ENCODE measurements around the gene ELMOD3.
"Not testable (repeated sequence)": the region's sequence is repeated elsewhere in the genome, so short reads cannot be mapped to it uniquely, and the experiment has no call there.

ELMOD3 gene

DNA sequence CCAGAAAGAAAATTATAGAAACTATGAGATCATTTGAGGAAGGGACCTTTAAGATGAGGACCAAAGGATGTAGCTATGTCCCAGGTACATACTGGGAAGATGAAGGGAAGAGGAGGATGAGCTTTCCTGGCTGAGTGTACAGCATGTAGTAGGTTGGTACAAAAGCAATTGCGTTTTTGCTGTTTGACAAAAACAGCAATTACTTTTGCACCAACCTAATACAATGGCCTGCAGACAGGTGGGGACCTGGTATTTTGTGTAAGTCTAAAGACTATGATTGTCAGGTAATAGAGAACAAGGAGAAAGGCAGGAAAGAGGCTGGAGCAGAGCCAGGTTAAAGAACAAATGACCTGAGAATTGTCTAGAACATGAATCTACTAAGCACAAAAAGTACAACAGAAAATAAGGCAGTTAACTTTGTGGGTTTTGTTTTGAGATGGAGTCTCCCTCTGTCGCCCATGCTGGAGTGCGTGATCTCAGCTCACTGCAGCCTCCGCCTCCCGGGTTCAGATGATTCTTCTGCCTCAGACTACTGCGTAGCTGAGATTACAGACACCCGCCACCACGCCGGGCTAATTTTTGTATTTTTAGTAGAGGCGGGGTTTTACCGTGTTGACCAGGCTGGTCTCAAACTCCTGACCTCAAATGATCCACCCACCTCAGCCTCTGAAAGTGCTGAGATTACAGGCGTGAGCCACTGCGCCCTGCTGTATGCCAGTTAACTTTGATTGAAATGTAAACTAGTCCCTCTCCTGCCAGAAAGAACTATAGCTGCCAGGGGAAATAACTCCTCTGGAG lies 23.5 kb upstream of the ELMOD3 start:
- TF ChIP-seq, protein P1, sequence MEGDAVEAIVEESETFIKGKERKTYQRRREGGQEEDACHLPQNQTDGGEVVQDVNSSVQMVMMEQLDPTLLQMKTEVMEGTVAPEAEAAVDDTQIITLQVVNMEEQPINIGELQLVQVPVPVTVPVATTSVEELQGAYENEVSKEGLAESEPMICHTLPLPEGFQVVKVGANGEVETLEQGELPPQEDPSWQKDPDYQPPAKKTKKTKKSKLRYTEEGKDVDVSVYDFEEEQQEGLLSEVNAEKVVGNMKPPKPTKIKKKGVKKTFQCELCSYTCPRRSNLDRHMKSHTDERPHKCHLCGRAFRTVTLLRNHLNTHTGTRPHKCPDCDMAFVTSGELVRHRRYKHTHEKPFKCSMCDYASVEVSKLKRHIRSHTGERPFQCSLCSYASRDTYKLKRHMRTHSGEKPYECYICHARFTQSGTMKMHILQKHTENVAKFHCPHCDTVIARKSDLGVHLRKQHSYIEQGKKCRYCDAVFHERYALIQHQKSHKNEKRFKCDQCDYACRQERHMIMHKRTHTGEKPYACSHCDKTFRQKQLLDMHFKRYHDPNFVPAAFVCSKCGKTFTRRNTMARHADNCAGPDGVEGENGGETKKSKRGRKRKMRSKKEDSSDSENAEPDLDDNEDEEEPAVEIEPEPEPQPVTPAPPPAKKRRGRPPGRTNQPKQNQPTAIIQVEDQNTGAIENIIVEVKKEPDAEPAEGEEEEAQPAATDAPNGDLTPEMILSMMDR (IDR thresholded peaks at IDR 0.05; ENCODE audit: low read depth, low read length) = no peak
- no peak overlapping the region for H3K4me3 ChIP-seq (replicated peaks in 1 of 2; ENCODE audit: low read depth in 2 of 2, low read length in 2 of 2)
- no peak for DNase-seq (ENCODE audit: low read depth in 2 of 2)

DNA sequence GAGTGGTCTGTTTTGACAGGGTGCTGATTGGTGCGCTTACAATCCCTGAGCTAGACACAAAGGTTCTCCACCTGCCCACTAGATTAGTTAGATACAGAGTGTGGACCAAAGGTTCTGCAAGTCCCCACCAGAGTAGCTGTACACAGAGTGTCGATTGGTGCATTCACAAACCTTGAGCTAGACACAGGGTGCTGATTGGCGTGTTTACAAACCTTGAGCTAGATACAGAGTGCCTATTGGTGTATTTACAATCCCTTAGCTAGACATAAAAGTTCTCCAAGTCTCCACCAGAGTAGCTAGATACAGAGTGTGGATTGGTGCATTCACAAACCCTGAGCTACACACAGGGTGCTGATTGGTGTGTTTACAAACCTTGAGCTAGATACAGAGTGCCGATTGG lies 20.7 kb upstream of the ELMOD3 start:
- not testable (repeated sequence) for H3K4me3 ChIP-seq (replicated peaks in 1 of 2; ENCODE audit: low read depth in 2 of 2, low read length in 2 of 2); DNase-seq (ENCODE audit: low read depth in 2 of 2)

DNA sequence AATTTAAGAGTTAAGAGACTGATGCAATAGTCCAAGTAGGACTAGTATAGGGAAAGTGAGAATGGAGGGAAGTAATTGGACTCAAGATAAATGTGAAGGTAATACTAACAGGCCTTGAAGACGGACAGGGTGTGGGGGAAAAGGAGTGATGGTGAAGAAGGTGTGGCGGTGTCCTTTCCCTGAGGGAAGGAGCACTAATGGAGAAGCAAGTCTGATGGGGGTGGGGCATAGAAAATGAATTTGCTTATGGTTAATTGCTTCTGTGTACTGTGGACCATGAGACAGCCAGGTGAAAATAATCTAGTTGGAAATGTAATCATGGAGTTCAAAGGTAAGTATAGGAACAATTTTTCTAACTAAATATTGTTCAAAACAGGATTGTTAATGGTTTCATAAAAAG lies 19.6 kb upstream of the ELMOD3 start:
- TF ChIP-seq, protein P1 (IDR thresholded peaks at IDR 0.05; ENCODE audit: low read depth, low read length) = no peak
- DNase-seq (ENCODE audit: low read depth in 2 of 2) = no peak
- no peak overlapping the region for H3K4me3 ChIP-seq (replicated peaks in 1 of 2; ENCODE audit: low read depth in 2 of 2, low read length in 2 of 2)

DNA sequence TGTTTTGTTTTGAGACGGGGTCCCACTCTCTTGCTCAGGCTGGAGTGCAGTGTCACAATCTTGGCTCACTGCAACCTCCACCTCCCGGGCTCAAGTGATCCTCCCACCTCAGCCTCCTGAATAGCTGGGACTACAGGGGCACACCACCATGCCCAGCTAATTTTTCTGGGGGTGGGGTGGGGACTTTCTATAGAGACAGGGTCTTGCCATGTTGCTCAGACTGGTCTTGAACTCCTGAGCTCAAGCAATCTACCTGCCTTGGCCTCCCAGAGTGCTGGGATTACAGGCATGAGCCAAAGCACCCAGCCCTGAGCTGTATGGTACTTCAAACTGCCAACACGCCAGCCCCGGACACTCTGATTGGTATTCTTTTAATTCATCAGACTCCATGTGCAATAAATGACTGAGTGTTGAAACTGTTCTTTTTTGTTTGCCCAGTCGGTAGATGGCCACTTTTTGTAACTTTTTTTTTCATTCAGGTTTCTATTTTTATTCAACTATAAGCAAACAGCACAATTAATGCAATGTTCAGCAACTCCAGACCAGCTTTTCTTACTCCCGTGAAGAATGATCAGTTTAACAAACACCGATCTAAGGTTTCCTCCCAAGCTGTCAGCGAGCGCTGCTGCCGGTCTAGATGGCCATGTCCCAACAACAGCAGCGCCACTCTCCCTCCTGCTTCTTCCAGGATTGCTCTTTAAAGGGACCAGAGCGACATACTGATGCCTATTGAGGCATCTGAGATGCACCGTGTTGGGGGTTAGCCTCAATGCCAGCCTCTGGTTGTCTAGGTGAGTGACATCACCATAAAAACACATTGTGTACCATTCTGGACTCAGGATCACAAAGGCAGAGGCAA lies 14.3 kb upstream of the ELMOD3 start:
- no peak overlapping the region for H3K4me3 ChIP-seq (replicated peaks in 1 of 2; ENCODE audit: low read depth in 2 of 2, low read length in 2 of 2)
- TF ChIP-seq, protein P1 (IDR thresholded peaks at IDR 0.05; ENCODE audit: low read depth, low read length) = no peak
- DNase-seq (ENCODE audit: low read depth in 2 of 2) = peak in 1 of 2 donors; percentile 9

DNA sequence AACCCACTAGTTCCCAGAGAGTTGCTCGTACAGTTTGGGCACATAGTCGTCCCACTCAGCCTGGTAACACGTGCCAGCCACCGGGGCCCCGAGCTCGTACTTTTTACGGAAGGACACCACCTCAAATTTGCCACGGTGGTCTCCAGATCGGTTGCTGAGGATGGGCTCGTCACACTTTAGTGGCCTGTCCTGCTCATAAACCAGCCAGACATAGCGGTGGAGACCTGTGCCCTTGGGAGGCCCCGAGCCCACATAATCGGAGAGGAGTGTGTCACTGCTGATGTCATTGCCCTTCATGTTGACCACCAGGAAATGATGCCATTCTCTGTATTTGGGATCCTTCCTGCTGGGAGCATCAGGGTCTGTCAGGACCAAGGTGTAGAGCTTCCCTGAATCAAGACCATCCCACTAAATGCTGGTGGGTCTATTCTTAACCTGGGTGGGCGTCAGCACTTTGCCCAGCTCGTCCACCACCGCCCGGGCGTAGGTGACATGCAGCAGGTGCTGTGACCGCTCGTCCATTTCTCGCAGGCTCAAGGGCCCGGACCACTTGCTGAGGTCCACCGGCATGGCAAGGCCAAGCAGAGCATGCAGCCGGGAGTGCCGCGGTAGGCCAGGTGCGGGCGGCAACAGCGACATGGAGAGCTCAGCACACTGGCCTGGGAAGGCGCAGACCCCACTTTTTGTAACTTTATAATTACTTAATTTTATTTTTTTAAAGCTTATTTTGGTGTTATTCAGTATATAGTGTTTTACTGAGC lies 13.1 kb upstream of the ELMOD3 start:
- H3K4me3 ChIP-seq (replicated peaks in 1 of 2; ENCODE audit: low read depth in 2 of 2, low read length in 2 of 2) = no peak overlapping the region
- TF ChIP-seq, protein P1 (IDR thresholded peaks at IDR 0.05; ENCODE audit: low read depth, low read length) = no peak

DNA sequence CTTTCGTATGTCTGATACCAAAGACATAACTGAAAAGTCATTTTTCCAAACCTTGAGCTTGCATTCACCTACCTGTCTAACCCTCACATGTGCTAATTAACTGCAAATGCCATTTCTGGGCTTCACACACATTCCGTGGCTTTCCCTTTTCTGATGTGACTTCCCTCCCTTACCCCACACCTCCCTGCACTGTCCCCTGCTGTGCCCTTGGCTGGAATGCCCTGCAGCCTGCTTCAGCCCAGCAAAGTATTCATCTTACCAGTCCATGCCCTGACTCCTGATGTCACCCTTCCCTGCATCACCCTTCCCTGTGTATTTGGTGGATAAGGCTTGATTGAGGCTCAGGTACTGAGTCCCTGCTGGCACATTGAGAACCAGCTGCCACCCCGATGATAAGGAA lies 12.4 kb upstream of the ELMOD3 start:
- no peak overlapping the region for H3K4me3 ChIP-seq (replicated peaks in 1 of 2; ENCODE audit: low read depth in 2 of 2, low read length in 2 of 2)
- DNase-seq (ENCODE audit: low read depth in 2 of 2) = no peak
- TF ChIP-seq, protein P1 (IDR thresholded peaks at IDR 0.05; ENCODE audit: low read depth, low read length) = no peak

More for the DNA sequence above, 13.1 kb upstream of the ELMOD3 start:
- no peak for DNase-seq (ENCODE audit: low read depth in 2 of 2)

DNA sequence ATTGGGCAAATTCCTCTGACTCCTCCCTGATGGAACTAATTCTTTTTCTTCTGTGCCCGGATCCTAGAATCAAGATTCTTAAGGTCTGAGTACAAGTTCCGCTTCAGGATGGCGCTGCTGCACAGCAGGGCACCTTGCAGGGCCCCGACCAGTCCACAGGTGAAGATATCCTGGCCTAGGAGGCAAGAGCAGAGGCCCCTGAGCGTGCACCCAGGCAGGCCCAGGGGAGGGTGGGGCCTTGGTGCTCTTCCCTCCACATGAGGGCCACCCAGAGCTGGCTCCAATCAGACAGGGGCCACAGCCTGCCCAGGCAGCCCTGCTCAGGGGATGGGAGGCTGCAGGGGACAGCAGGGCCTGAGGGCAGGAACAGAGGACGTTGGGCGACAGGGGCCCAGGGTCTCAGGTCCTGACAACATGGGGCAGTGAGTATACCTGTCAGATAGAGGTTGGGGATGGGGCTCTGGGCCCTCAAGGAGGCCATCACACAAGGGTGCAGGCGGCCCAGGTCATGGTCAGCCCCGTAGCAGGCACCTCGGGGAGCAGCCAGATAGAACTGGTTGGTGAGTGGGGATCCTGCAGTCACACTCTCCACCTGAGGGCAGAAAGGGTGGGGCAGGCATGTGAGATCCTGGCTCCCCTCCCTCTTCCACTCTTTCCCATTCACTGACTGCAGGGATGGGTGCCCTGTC lies 11.2 kb upstream of the ELMOD3 start:
- not testable (repeated sequence) for H3K4me3 ChIP-seq (replicated peaks in 1 of 2; ENCODE audit: low read depth in 2 of 2, low read length in 2 of 2); DNase-seq (ENCODE audit: low read depth in 2 of 2)
